NCI-H1092 (cell line): ENCODE results near the gene CSNK1A1L.
A peak's percentile ranks its signal among the peaks of the same experiment; 100 is the strongest.
"Not testable (repeated sequence)": the region's sequence is repeated elsewhere in the genome, so short reads cannot be mapped to it uniquely, and the experiment has no call there.

Source experiments
- DNase-seq: peaks from one replicate; lab custom pipeline; 2025; lab: John Stamatoyannopoulos, UW

CSNK1A1L gene

DNA sequence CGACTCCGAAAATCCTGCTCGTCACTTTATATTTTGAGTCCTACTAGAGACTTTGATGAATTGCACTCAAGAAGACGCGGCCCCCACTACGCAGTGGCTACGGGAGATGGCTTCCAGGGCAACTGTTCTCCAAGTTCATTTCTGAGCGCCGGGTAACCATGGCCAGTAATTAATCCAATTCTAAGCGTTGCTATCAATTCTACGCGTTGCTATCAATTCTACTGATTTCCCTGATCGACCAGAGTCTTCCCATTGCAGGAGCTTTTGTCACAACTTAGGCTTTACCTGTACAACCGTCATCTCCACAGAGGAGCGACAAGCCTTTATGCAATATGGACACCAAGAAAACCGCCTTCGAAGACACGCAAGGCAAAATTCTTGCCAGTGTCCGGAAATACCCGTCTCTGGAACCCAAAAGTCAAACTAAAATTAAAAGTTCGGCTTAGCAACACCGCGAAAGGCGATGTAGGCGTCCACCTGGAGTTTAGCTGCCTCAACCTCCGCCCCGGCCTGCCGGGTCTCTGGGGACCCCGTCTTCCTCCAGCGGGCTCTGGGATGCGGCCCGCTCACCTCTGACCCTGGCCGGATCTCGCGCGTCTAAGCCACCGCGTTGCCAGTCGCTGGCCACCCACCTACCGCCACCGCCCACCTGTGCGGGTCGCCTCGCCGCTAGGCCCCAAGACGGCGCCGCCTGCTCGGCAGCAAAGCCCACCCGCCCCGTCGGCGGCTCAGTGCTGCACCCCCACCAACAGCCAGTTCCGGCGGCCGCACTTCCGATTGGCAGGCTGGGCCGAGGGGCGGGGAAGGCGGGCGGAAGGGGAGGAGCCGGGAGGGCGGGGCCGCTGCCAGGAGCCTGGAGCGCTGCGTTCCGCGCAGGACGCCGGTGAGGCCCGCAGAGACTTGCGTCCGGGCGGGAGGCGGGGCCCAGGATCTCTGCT, 46.3 kb downstream of the CSNK1A1L start, which contains the start of gene SUPT20H:
Gene SUPT20H, minus strand, starts transcription at position 779 of the 938 bp plus-strand sequence. CDS start 8,198 bp downstream, outside the sequence.
- DNase-seq = peak; percentile 83

- not testable (repeated sequence) for DNase-seq
Observed at GRCh38 chr13:37056228-37056627, 49.2 kb downstream of the CSNK1A1L start.
